GM23338 (cell line): ENCODE measurements around the gene AKIRIN1. TPM values are rescaled to one million over a fixed set of nuclear protein-coding genes. Genes with fewer than 3 reads are reported as not detected.

Source experiments
- ATAC-seq: fragments of 200-7000 bp; cut with Tn5 transposase; 3 replicates; pipeline ENCODE4 v1.9.1; 2020
- DNase-seq: peaks from one replicate; pipeline ENCODE4 v3.0.0-alpha.2; 2015; ENCODE audit warnings: low spot score
- H2AFZ ChIP-seq: fragments of 200-600 bp; sonication (generic); 2 replicates; pipeline ENCODE4 v1.8.0; 2016; ENCODE audit warnings: antibody characterized with exemption, mild to moderate bottlenecking, moderate library complexity
- H3F3A ChIP-seq: fragments of 200-600 bp; sonication (generic); replicated peaks from 2 replicates; pipeline ENCODE4 v1.8.0; 2017; ENCODE audit warnings: antibody characterized with exemption, mixed run types, low read depth
- H3K27ac ChIP-seq: fragments of 200-600 bp; sonication (generic); 2 replicates; pipeline ENCODE4 v1.6.1; 2016; ENCODE audit warnings: low read depth
- H3K27me3 ChIP-seq: fragments of 200-600 bp; sonication (generic); 2 replicates; pipeline ENCODE4 v1.8.0; 2016; ENCODE audit warnings: mild to moderate bottlenecking, mixed run types, moderate library complexity; ENCODE audit not compliant: insufficient read depth
- H3K36me3 ChIP-seq: fragments of 200-600 bp; sonication (generic); 2 replicates; pipeline ENCODE4 v1.8.0; 2016; ENCODE audit warnings: mild to moderate bottlenecking; ENCODE audit not compliant: insufficient read depth
- H3K4me1 ChIP-seq: fragments of 200-600 bp; sonication (generic); 2 replicates; pipeline ENCODE4 v1.8.0; 2016; ENCODE audit warnings: mild to moderate bottlenecking, moderate library complexity; ENCODE audit not compliant: insufficient read depth
- H3K4me2 ChIP-seq: fragments of 200-600 bp; sonication (generic); 2 replicates; pipeline ENCODE4 v1.7.1; 2017; ENCODE audit warnings: mixed run types
- H3K4me3 ChIP-seq: fragments of 200-600 bp; sonication (generic); 2 replicates; pipeline ENCODE4 v1.6.1; 2016; ENCODE audit warnings: mixed run types
- H3K79me2 ChIP-seq: fragments of 200-600 bp; sonication (generic); replicated peaks from 2 replicates; pipeline ENCODE4 v1.8.0; 2017; ENCODE audit warnings: mild to moderate bottlenecking; ENCODE audit not compliant: insufficient read depth
- H3K9me2 ChIP-seq: fragments of 200-600 bp; sonication (generic); 2 replicates; pipeline ENCODE4 v1.8.0; 2017; ENCODE audit not compliant: insufficient read depth
- H4K20me1 ChIP-seq: fragments of 200-600 bp; sonication (generic); replicated peaks from 2 replicates; pipeline ENCODE4 v1.8.0; 2017; ENCODE audit warnings: mild to moderate bottlenecking; ENCODE audit not compliant: insufficient read depth
- H3K27ac Mint-ChIP-seq: 2 replicates; pipeline ENCODE4 v1.8.0; 2020; ENCODE audit warnings: inconsistent platforms, mild to moderate bottlenecking, moderate library complexity, mixed read lengths
- H3K27me3 Mint-ChIP-seq: 3 replicates; pipeline ENCODE4 v1.8.0; 2022; ENCODE audit warnings: low read depth, mild to moderate bottlenecking, moderate library complexity, mixed read lengths, inconsistent platforms; ENCODE audit not compliant: insufficient read depth, poor library complexity
- H3K36me3 Mint-ChIP-seq: 3 replicates; pipeline ENCODE4 v1.8.0; 2021; ENCODE audit warnings: low read depth, mild to moderate bottlenecking, inconsistent platforms, moderate library complexity, mixed read lengths
- H3K4me1 Mint-ChIP-seq: 3 replicates; pipeline ENCODE4 v1.8.0; 2020; ENCODE audit warnings: mild to moderate bottlenecking, inconsistent platforms, mixed read lengths
- H3K4me3 Mint-ChIP-seq: 3 replicates; pipeline ENCODE4 v1.8.0; 2021; ENCODE audit warnings: moderate library complexity, mild to moderate bottlenecking, inconsistent platforms, mixed read lengths
- H3K9me3 Mint-ChIP-seq: 3 replicates; pipeline ENCODE4 v1.8.0; 2020; ENCODE audit warnings: moderate library complexity, mild to moderate bottlenecking, inconsistent platforms, mixed read lengths
- CREB1 ChIP-seq: fragments of 250-450 bp; sonication (Bioruptor Pico); IDR thresholded peaks from 2 replicates; pipeline ENCODE4 v1.5.0; 2020; ENCODE audit warnings: low read depth, mild to moderate bottlenecking, moderate library complexity
- ETS1 ChIP-seq: IDR thresholded peaks from 2 replicates; pipeline ENCODE4 v1.6.1; 2016; ENCODE audit warnings: antibody characterized with exemption
- EZH2phosphoT487 ChIP-seq: fragments of 200-600 bp; sonication (generic); IDR thresholded peaks from one replicate; pipeline ENCODE4 v1.8.1; 2018; ENCODE audit warnings: antibody characterized with exemption; ENCODE audit not compliant: unreplicated experiment
- NANOG ChIP-seq: IDR thresholded peaks from 2 replicates; pipeline ENCODE4 v1.6.1; 2016; ENCODE audit warnings: antibody characterized with exemption, borderline replicate concordance
- POLR2AphosphoS5 ChIP-seq: IDR thresholded peaks from 2 replicates; pipeline ENCODE4 v1.6.1; 2016; ENCODE audit warnings: antibody characterized with exemption, low read depth
- REST ChIP-seq: IDR thresholded peaks from one replicate; pipeline ENCODE4 v1.6.1; 2018; ENCODE audit warnings: antibody characterized with exemption; ENCODE audit not compliant: unreplicated experiment
- ZNF331 ChIP-seq: fragments of 250-450 bp; sonication (Bioruptor Pico); IDR thresholded peaks from 2 replicates; pipeline ENCODE4 v1.5.0; 2020; ENCODE audit warnings: low read depth, mild to moderate bottlenecking, moderate library complexity
- ZNF462 ChIP-seq: fragments of 250-450 bp; sonication (Bioruptor Pico); IDR thresholded peaks from 2 replicates; pipeline ENCODE4 v1.5.0; 2020; ENCODE audit warnings: mild to moderate bottlenecking, moderate library complexity
- long read RNA-seq: library from polyadenylated mRNA; unstranded; transcript quantifications from one replicate; pipeline ENCODE4 v2.0.0, GENCODE V29; 2020; ENCODE audit not compliant: unreplicated experiment
- polyA plus RNA-seq: library from polyadenylated mRNA; unstranded; fragments of >200 nt; fragmentation: Nextera tagmentation; extraction: Ambion mirVana; gene quantifications from 2 replicates; pipeline ENCODE4 v1.2.1, GENCODE V29; 2016
- total RNA-seq: library from RNA; depleted of rRNA; stranded (reverse); fragments of >200 nt; shearing (Covaris generic); gene quantifications from 2 replicates; pipeline ENCODE4 v1.2.3, GENCODE V29; 2014; rRNA removed

The AKIRIN1 gene
- total RNA-seq = 254 and 281 TPM in 2 replicates
- polyA plus RNA-seq = 156 and 162 TPM in 2 replicates
- long read RNA-seq, transcript AKIRIN1-202 (5 exons, 2,741 nt) = major isoform, 205 of 227 reads
- long read RNA-seq, transcript AKIRIN1-203 (4 exons, 1,243 nt) = minor isoform, 7 of 227 reads
- long read RNA-seq, partial matches to known transcripts = 5 of 227 reads
- long read RNA-seq, other reads (novel, unspliced or antisense) = 9 of 227 reads

GRCh38 chr1:38990738-38991637, at the start of gene AKIRIN1:
Gene AKIRIN1, plus strand, starts transcription at chr1:38991276. Its CDS starts 105 bp downstream, at chr1:38991381.
- Mint-ChIP-seq H3K36me3 (peaks cover 41% of the 10 kb centered on the region), H3K4me3 (peak within 1 kb of the TSS; percentile 95), H3K4me1 (peaks cover 49% of the 10 kb centered on the region), H3K9me3 (no peaks in the 10 kb centered on the region), H3K27me3 (peaks cover 7% of the 10 kb centered on the region), H3K27ac (peak within 1 kb of the TSS; percentile 97)
- H3K4me1 ChIP-seq = peaks cover 59% of the 10 kb centered on the region
- peak within 1 kb of the TSS; percentile 98 for H3K27ac ChIP-seq
- peaks cover 38% of the 10 kb centered on the region for H4K20me1 ChIP-seq
- TF ChIP-seq ZNF462 (CRISPR knock-in tag) (0 out of 2 replicates have a peak, but pooled peaks have one; percentile 6), ZNF331 (no peak), REST (peak; percentile 23), EZH2phosphoT487 (no peak), ETS1 (peak; percentile 55), CREB1 (CRISPR knock-in tag) (peak; percentile 99), POLR2AphosphoS5 (peak; percentile 92), NANOG (peak; percentile 86)
- H3K4me2 ChIP-seq = peak within 1 kb of the TSS; percentile 96
- H3K27me3 ChIP-seq = no peaks in the 10 kb centered on the region
- H3K9me2 ChIP-seq = no peaks in the 10 kb centered on the region
- peaks cover 49% of the 10 kb centered on the region for H3K79me2 ChIP-seq
- H2AFZ ChIP-seq = no peak within 1 kb of the TSS
- peaks cover 10% of the 10 kb centered on the region for H3K36me3 ChIP-seq
- H3K4me3 ChIP-seq = peak within 1 kb of the TSS; percentile 87
- peak; percentile 87 for ATAC-seq
- H3F3A ChIP-seq = peaks cover 16% of the 10 kb centered on the region
- DNase-seq = peak; percentile 95
